ENCODE data around the gene DGKB.

GRCh38 chr7:14690486-14690885, 212.1 kb downstream of the DGKB start:
- no peak for TF ChIP-seq CTCF (IDR thresholded peaks at IDR 0.05)
- TF ChIP-seq JAZF1 (CRISPR knock-in tag; IDR thresholded peaks at IDR 0.05): no peak
- TF ChIP-seq NR3C1 (CRISPR knock-in tag; conservative IDR thresholded peaks at IDR 0.05; ENCODE audit: low read depth): no peak
- no peak for TF ChIP-seq FOXJ3 (CRISPR knock-in tag; IDR thresholded peaks at IDR 0.05; ENCODE audit: borderline replicate concordance)
- no peak for TF ChIP-seq JUN (CRISPR knock-in tag; IDR thresholded peaks at IDR 0.05)
- TF ChIP-seq, protein P1, sequence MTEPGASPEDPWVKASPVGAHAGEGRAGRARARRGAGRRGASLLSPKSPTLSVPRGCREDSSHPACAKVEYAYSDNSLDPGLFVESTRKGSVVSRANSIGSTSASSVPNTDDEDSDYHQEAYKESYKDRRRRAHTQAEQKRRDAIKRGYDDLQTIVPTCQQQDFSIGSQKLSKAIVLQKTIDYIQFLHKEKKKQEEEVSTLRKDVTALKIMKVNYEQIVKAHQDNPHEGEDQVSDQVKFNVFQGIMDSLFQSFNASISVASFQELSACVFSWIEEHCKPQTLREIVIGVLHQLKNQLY (CRISPR knock-in tag; IDR thresholded peaks at IDR 0.05): no peak
- TF ChIP-seq CREB1 (CRISPR knock-in tag; IDR thresholded peaks at IDR 0.05): no peak
